Measurements from ENCODE around the gene HNRNPH1. TPM values are rescaled to one million over a fixed set of nuclear protein-coding genes. Genes with fewer than 3 reads are reported as not detected.
A peak's percentile ranks its signal among the peaks of the same experiment; 100 is the strongest.

Gene HNRNPH1
- total and polyA plus RNA-seq, 2 donors (not counting 1 experiment from before 2014, with no cell fraction given) = 214 to 689 TPM

GRCh38 chr5:179610903-179611265 is 12.6 kb downstream of the HNRNPH1 start:
- Histone ChIP-seq H3K36me3 (ENCODE audit: control insufficient read depth, insufficient read depth, low read length) (peaks cover 42% of the 10 kb centered on the region), H3K79me2 (ENCODE audit: control insufficient read depth, insufficient read depth, low read length) (peaks cover 34% of the 10 kb centered on the region), H3K9me3 (ENCODE audit: control insufficient read depth, insufficient read depth, low read depth, low read length) (no peaks in the 10 kb centered on the region), H3K4me1 (ENCODE audit: control insufficient read depth, extremely low read depth, insufficient read depth, low read length) (peaks cover 2% of the 10 kb centered on the region), H3K4me2 (ENCODE audit: extremely low read depth, insufficient read depth, low read length) (no peak overlapping the region), H3K9ac (ENCODE audit: insufficient read depth, low read length) (no peak overlapping the region), H3K27ac (ENCODE audit: insufficient read depth, low read length) (no peak overlapping the region), H3K27me3 (ENCODE audit: control insufficient read depth, insufficient read depth, low read length) (no peaks in the 10 kb centered on the region), H2AFZ (ENCODE audit: low read length) (no peak overlapping the region), H4K20me1 (ENCODE audit: control insufficient read depth, extremely low read depth, insufficient read depth, low read length) (no peaks in the 10 kb centered on the region), H3K4me3 (replicated peaks in 1 of 4; ENCODE audit: control extremely low read depth in 1 of 4, insufficient read depth in 1 of 4, low read depth in 3 of 4, low read length in 4 of 4) (no peak overlapping the region)
- no peak for DNase-seq (ENCODE audit: low read depth in 2 of 2)
- no peak for TF ChIP-seq EZH2 (IDR thresholded peaks at IDR 0.05; ENCODE audit: low read length, missing control alignments)
- TF ChIP-seq, protein P1, sequence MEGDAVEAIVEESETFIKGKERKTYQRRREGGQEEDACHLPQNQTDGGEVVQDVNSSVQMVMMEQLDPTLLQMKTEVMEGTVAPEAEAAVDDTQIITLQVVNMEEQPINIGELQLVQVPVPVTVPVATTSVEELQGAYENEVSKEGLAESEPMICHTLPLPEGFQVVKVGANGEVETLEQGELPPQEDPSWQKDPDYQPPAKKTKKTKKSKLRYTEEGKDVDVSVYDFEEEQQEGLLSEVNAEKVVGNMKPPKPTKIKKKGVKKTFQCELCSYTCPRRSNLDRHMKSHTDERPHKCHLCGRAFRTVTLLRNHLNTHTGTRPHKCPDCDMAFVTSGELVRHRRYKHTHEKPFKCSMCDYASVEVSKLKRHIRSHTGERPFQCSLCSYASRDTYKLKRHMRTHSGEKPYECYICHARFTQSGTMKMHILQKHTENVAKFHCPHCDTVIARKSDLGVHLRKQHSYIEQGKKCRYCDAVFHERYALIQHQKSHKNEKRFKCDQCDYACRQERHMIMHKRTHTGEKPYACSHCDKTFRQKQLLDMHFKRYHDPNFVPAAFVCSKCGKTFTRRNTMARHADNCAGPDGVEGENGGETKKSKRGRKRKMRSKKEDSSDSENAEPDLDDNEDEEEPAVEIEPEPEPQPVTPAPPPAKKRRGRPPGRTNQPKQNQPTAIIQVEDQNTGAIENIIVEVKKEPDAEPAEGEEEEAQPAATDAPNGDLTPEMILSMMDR (conservative IDR thresholded peaks at IDR 0.05 in 1 of 2, IDR thresholded peaks at IDR 0.05 in 1 of 2; ENCODE audit: low read depth in 1 of 2, low read length in 2 of 2) = no peak

DNA sequence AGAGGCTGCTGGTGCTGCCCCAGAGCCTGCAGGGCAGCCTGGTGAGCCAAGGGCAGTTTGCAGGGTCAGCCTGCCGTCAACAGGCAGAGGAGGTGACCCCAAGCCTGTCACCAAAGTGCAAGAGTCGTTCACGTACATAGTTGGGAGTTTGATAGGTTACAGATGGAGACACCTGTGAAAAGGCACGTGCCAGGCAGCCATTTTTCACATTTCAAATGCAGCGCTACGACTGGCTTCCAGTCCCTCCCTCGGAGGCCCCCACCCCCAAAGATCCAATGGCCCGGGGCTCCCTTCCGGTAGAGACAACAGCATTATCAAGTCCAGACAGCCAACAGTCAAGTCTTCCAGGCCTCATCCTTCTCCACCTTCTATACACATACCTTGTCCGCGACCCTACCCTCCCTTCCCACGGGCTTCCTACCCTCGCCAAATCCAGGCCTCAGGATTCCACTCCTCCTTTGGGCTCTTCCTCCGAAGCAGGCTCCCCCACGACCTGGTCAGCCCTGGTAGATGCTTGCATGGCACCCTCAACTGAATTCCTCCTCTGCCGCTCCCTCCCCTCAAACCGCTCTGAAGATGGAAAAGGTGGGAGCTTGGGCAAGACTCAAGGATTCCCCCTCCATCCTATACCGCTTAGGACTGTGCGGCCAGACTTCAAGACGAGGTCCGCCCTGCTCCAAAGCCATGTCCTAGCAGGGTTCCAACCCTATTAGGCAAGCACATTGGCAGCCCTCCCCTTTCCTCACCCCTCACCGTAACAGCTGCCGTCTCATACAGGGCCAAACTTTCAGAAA is 13.2 kb downstream of the HNRNPH1 start:
- TF ChIP-seq, protein P1 (conservative IDR thresholded peaks at IDR 0.05 in 1 of 2, IDR thresholded peaks at IDR 0.05 in 1 of 2; ENCODE audit: low read depth in 1 of 2, low read length in 2 of 2) = no peak
- no peak for TF ChIP-seq EZH2 (IDR thresholded peaks at IDR 0.05; ENCODE audit: low read length, missing control alignments)
- H3K9me3 ChIP-seq (ENCODE audit: control insufficient read depth, insufficient read depth, low read depth, low read length) = no peaks in the 10 kb centered on the region
- peaks cover 42% of the 10 kb centered on the region for H3K36me3 ChIP-seq (ENCODE audit: control insufficient read depth, insufficient read depth, low read length)
- H3K4me2 ChIP-seq (ENCODE audit: extremely low read depth, insufficient read depth, low read length) = no peak overlapping the region
- H3K79me2 ChIP-seq (ENCODE audit: control insufficient read depth, insufficient read depth, low read length) = peaks cover 30% of the 10 kb centered on the region
- H4K20me1 ChIP-seq (ENCODE audit: control insufficient read depth, extremely low read depth, insufficient read depth, low read length) = no peaks in the 10 kb centered on the region
- DNase-seq (ENCODE audit: low read depth in 2 of 2) = peak in 1 of 2 donors; percentile 45
- no peaks in the 10 kb centered on the region for H3K27me3 ChIP-seq (ENCODE audit: control insufficient read depth, insufficient read depth, low read length)
- H3K9ac ChIP-seq (ENCODE audit: insufficient read depth, low read length) = no peak overlapping the region
- H3K27ac ChIP-seq (ENCODE audit: insufficient read depth, low read length) = no peak overlapping the region
- no peak overlapping the region for H3K4me3 ChIP-seq (replicated peaks in 1 of 4; ENCODE audit: control extremely low read depth in 1 of 4, insufficient read depth in 1 of 4, low read depth in 3 of 4, low read length in 4 of 4)
- peaks cover 2% of the 10 kb centered on the region for H3K4me1 ChIP-seq (ENCODE audit: control insufficient read depth, extremely low read depth, insufficient read depth, low read length)
- H2AFZ ChIP-seq (ENCODE audit: low read length) = no peak overlapping the region

- H3K9me3 ChIP-seq (ENCODE audit: control insufficient read depth, insufficient read depth, low read depth, low read length) = no peaks in the 10 kb centered on the region
- H3K79me2 ChIP-seq (ENCODE audit: control insufficient read depth, insufficient read depth, low read length) = peaks cover 26% of the 10 kb centered on the region
- H2AFZ ChIP-seq (ENCODE audit: low read length) = no peak overlapping the region
- TF ChIP-seq, protein P1 (conservative IDR thresholded peaks at IDR 0.05 in 1 of 2, IDR thresholded peaks at IDR 0.05 in 1 of 2; ENCODE audit: low read depth in 1 of 2, low read length in 2 of 2) = no peak
- no peak for TF ChIP-seq EZH2 (IDR thresholded peaks at IDR 0.05; ENCODE audit: low read length, missing control alignments)
- no peak overlapping the region for H3K9ac ChIP-seq (ENCODE audit: insufficient read depth, low read length)
- H3K4me2 ChIP-seq (ENCODE audit: extremely low read depth, insufficient read depth, low read length) = no peak overlapping the region
- H4K20me1 ChIP-seq (ENCODE audit: control insufficient read depth, extremely low read depth, insufficient read depth, low read length) = no peaks in the 10 kb centered on the region
- H3K27ac ChIP-seq (ENCODE audit: insufficient read depth, low read length) = no peak overlapping the region
- H3K27me3 ChIP-seq (ENCODE audit: control insufficient read depth, insufficient read depth, low read length) = no peaks in the 10 kb centered on the region
- no peak overlapping the region for H3K4me3 ChIP-seq (replicated peaks in 1 of 4; ENCODE audit: control extremely low read depth in 1 of 4, insufficient read depth in 1 of 4, low read depth in 3 of 4, low read length in 4 of 4)
- DNase-seq (ENCODE audit: low read depth in 2 of 2) = no peak
- peaks cover 2% of the 10 kb centered on the region for H3K4me1 ChIP-seq (ENCODE audit: control insufficient read depth, extremely low read depth, insufficient read depth, low read length)
- peaks cover 42% of the 10 kb centered on the region for H3K36me3 ChIP-seq (ENCODE audit: control insufficient read depth, insufficient read depth, low read length)
Measured at GRCh38 chr5:179609834-179610108, 13.7 kb downstream of the HNRNPH1 start.
